Smooth muscle cell (in vitro differentiated cells): ENCODE measurements around the gene LUZP2. TPM values are rescaled to one million over a fixed set of nuclear protein-coding genes. Genes with fewer than 3 reads are reported as not detected.

ENCODE experiments used
- DNase-seq: peaks from one replicate; lab custom pipeline; 2025; ENCODE audit not compliant: unreplicated experiment; lab: John Stamatoyannopoulos, UW
- H2AFZ ChIP-seq: fragments of 200-600 bp; sonication (generic); 2 replicates; pipeline ENCODE4 v1.6.0; 2016; ENCODE audit warnings: antibody characterized with exemption, low read depth, mild to moderate bottlenecking
- H3F3A ChIP-seq: fragments of 200-600 bp; sonication (generic); 2 replicates; pipeline ENCODE4 v1.6.0; 2017; ENCODE audit warnings: antibody characterized with exemption, low read depth
- H3K27ac ChIP-seq: fragments of 200-600 bp; sonication (generic); 2 replicates; pipeline ENCODE4 v1.5.1; 2016; ENCODE audit warnings: low read depth, mild to moderate bottlenecking
- H3K27me3 ChIP-seq: fragments of 200-600 bp; sonication (generic); 2 replicates; pipeline ENCODE4 v1.6.1; 2016; ENCODE audit warnings: low read depth, mild to moderate bottlenecking
- H3K36me3 ChIP-seq: fragments of 200-600 bp; sonication (generic); 2 replicates; pipeline ENCODE4 v1.5.1; 2016; ENCODE audit warnings: low read depth
- H3K4me1 ChIP-seq: fragments of 200-600 bp; sonication (generic); 2 replicates; pipeline ENCODE4 v1.5.1; 2016; ENCODE audit warnings: low read depth
- H3K4me2 ChIP-seq: fragments of 200-600 bp; sonication (generic); 2 replicates; pipeline ENCODE4 v1.6.0; 2016; ENCODE audit warnings: mild to moderate bottlenecking
- H3K4me3 ChIP-seq: fragments of 200-600 bp; sonication (generic); 2 replicates; pipeline ENCODE4 v1.5.1; 2016; ENCODE audit warnings: mild to moderate bottlenecking
- H3K79me2 ChIP-seq: fragments of 200-600 bp; sonication (generic); 2 replicates; pipeline ENCODE4 v1.6.0; 2016; ENCODE audit warnings: low read depth, mild to moderate bottlenecking
- H3K9ac ChIP-seq: fragments of 200-600 bp; sonication (generic); 2 replicates; pipeline ENCODE4 v1.6.0; 2016; ENCODE audit warnings: low read depth
- H3K9me3 ChIP-seq: fragments of 200-600 bp; sonication (generic); replicated peaks from 2 replicates; pipeline ENCODE4 v1.5.1; 2016; ENCODE audit warnings: low read depth
- H4K20me1 ChIP-seq: fragments of 200-600 bp; sonication (generic); 2 replicates; pipeline ENCODE4 v1.6.0; 2016; ENCODE audit warnings: low read depth
- CTCF ChIP-seq: fragments of 200-600 bp; sonication (generic); IDR thresholded peaks from 2 replicates; pipeline ENCODE4 v1.5.1; 2017; ENCODE audit warnings: borderline replicate concordance, mild to moderate bottlenecking, antibody characterized with exemption; ENCODE audit not compliant: insufficient read depth, poor library complexity, severe bottlenecking
- WGBS: methylation state at CpG from one replicate; pipeline ENCODE4 v1.1.7; 2016; ENCODE audit warnings: low lambda C conversion rate; 5-methylcytosine and 5-hydroxymethylcytosine counted together
- polyA plus RNA-seq: library from polyadenylated mRNA; unstranded; fragments of >200 nt; fragmentation: Nextera tagmentation; extraction: Ambion mirVana; gene quantifications from 2 replicates; pipeline ENCODE4 v1.2.1, GENCODE V29; 2016
- total RNA-seq: library from RNA; depleted of rRNA; stranded (reverse); fragments of >200 nt; gene quantifications from 2 replicates; pipeline ENCODE4 v1.2.3, GENCODE V29; 2014

The LUZP2 gene
- total and polyA plus RNA-seq, 2 experiments from 2014 or later: 1.1 to 1.3 TPM

- Histone ChIP-seq H3K27ac (peak overlapping the region; percentile 9), H3K79me2 (no peaks in the 10 kb centered on the region), H3K4me2 (no peak overlapping the region), H3K4me1 (no peaks in the 10 kb centered on the region), H3F3A (no peaks in the 10 kb centered on the region), H2AFZ (no peak overlapping the region), H3K9ac (no peak overlapping the region), H3K9me3 (no peaks in the 10 kb centered on the region), H3K4me3 (no peak overlapping the region), H3K36me3 (no peaks in the 10 kb centered on the region), H3K27me3 (no peaks in the 10 kb centered on the region), H4K20me1 (no peaks in the 10 kb centered on the region)
- no peak for TF ChIP-seq CTCF
- 100% methylated on average over 1 of the region's 1 CpG for WGBS
- DNase-seq: no peak
These were observed 88.3 kb downstream of the LUZP2 start for GRCh38 chr11:24585192-24585591.

- H3K27me3 ChIP-seq: no peaks in the 10 kb centered on the region
- H3K27ac ChIP-seq: peak overlapping the region; percentile 95
- no peaks in the 10 kb centered on the region for H3K79me2 ChIP-seq
- no peak overlapping the region for H2AFZ ChIP-seq
- H3K9me3 ChIP-seq: no peaks in the 10 kb centered on the region
- TF ChIP-seq CTCF: no peak
- H3K4me3 ChIP-seq: no peak overlapping the region
- no peaks in the 10 kb centered on the region for H3K36me3 ChIP-seq
- no peaks in the 10 kb centered on the region for H3F3A ChIP-seq
- no peak for DNase-seq
- H3K9ac ChIP-seq: peak overlapping the region; percentile 63
- H4K20me1 ChIP-seq: no peaks in the 10 kb centered on the region
- no peaks in the 10 kb centered on the region for H3K4me1 ChIP-seq
- peak overlapping the region; percentile 67 for H3K4me2 ChIP-seq
These were observed 90.8 kb downstream of the LUZP2 start for GRCh38 chr11:24587635-24588034.

- Histone ChIP-seq H4K20me1 (no peaks in the 10 kb centered on the region), H3K4me3 (no peak overlapping the region), H3K27me3 (no peaks in the 10 kb centered on the region), H3K36me3 (no peaks in the 10 kb centered on the region), H2AFZ (no peak overlapping the region), H3K79me2 (no peaks in the 10 kb centered on the region), H3K4me2 (peak overlapping the region; percentile 72), H3K9ac (peak overlapping the region; percentile 63), H3F3A (no peaks in the 10 kb centered on the region), H3K27ac (peak overlapping the region; percentile 95), H3K9me3 (no peaks in the 10 kb centered on the region), H3K4me1 (no peaks in the 10 kb centered on the region)
- TF ChIP-seq CTCF: no peak
- 35% methylated on average over 3 of the region's 3 CpGs for whole genome bisulfite sequencing
- no peak for DNase-seq
These were observed 91.2 kb downstream of the LUZP2 start for GRCh38 chr11:24588081-24588480.

GRCh38 chr11:24589064-24589463 is 92.2 kb downstream of the LUZP2 start:
- no peak overlapping the region for H3K4me3 ChIP-seq
- DNase-seq: no peak
- no peaks in the 10 kb centered on the region for H3K27me3 ChIP-seq
- H3K4me1 ChIP-seq: no peaks in the 10 kb centered on the region
- no peaks in the 10 kb centered on the region for H4K20me1 ChIP-seq
- H3K4me2 ChIP-seq: no peak overlapping the region
- H3K79me2 ChIP-seq: no peaks in the 10 kb centered on the region
- no peak for TF ChIP-seq CTCF
- H3F3A ChIP-seq: no peaks in the 10 kb centered on the region
- H3K9ac ChIP-seq: no peak overlapping the region
- WGBS: 79% methylated on average over 1 of the region's 1 CpG
- H3K9me3 ChIP-seq: no peaks in the 10 kb centered on the region
- no peaks in the 10 kb centered on the region for H3K36me3 ChIP-seq
- H2AFZ ChIP-seq: no peak overlapping the region
- H3K27ac ChIP-seq: no peak overlapping the region
